Heart right ventricle (tissue), 16 donors: ENCODE measurements around the gene PLVAP. TPM values are rescaled to one million over a fixed set of nuclear protein-coding genes. Genes with fewer than 3 reads are reported as not detected.
A peak's percentile ranks its signal among the peaks of the same experiment; 100 is the strongest.

Source experiments
- ATAC-seq, 8 donors: fragments of 200-7000 bp; cut with Tn5 transposase; one replicate each; pipeline ENCODE4 v1.9.1; 2020; ENCODE audit warnings: mild to moderate bottlenecking in 8 of 8, moderate library complexity in 8 of 8, moderate number of reproducible peaks in 1 of 8
- DNase-seq, 2 donors: peaks; one replicate each; pipeline ENCODE4 v3.0.0-alpha.2; 2020
- H3K27ac ChIP-seq, 10 donors: fragments of 200-600 bp; sonication (generic) in 2 of 10; one replicate each; pipeline versions ENCODE4 v1.5.0 to v1.8.0; 2020 to 2022; ENCODE audit warnings: mild to moderate bottlenecking in 3 of 10
- H3K27me3 ChIP-seq, 7 donors: fragments of 200-600 bp; one replicate each; pipeline ENCODE4 v1.8.0; 2021 to 2022; ENCODE audit warnings: mild to moderate bottlenecking in 2 of 7
- H3K36me3 ChIP-seq, 9 donors: fragments of 200-600 bp; sonication (generic) in 1 of 9; one replicate each; pipeline versions ENCODE4 v1.5.0 to v1.8.0; 2020 to 2022; ENCODE audit warnings: mild to moderate bottlenecking in 2 of 9
- H3K4me1 ChIP-seq, 9 donors: fragments of 200-600 bp; sonication (generic) in 1 of 9; one replicate each; pipeline versions ENCODE4 v1.5.0 to v1.8.0; 2020 to 2022; ENCODE audit warnings: mild to moderate bottlenecking in 4 of 9
- H3K4me3 ChIP-seq, 10 donors: fragments of 200-600 bp; sonication (generic) in 2 of 10; one replicate each; pipeline versions ENCODE4 v1.5.0 to v1.8.0; 2020 to 2022; ENCODE audit warnings: mild to moderate bottlenecking in 7 of 10, moderate library complexity in 2 of 10
- H3K9me3 ChIP-seq, 11 donors: fragments of 200-600 bp in 10 of 11; sonication (generic) in 2 of 11; one replicate each; pipeline versions ENCODE4 v1.5.0 to v1.8.0; 2013 to 2022; ENCODE audit warnings: mild to moderate bottlenecking in 2 of 11, control low read depth in 1 of 11, moderate library complexity in 1 of 11
- CTCF ChIP-seq, 9 donors: fragments of 200-600 bp; sonication (generic) in 2 of 9; IDR thresholded peaks; one replicate each; pipeline versions ENCODE4 v1.5.0 to v1.8.0; 2021 to 2022; ENCODE audit warnings: antibody characterized with exemption in 9 of 9, mild to moderate bottlenecking in 5 of 9, moderate library complexity in 1 of 9
- WGBS, 2 donors: extraction: QIAGEN DNeasy Blood & Tissue Kit; methylation state at CpG; one replicate each; pipeline ENCODE4 v1.1.7; 2013; ENCODE audit warnings: inconsistent platforms in 1 of 2; 5-methylcytosine and 5-hydroxymethylcytosine counted together
- intact Hi-C, 10 donors: fragments of 100-400 bp; cut with DNase I; formaldehyde crosslinking; loops; one replicate each; pipeline versions ENCODE4 v1.11.1 to v1.14.2; 2022
- polyA plus RNA-seq, 2 donors: library from polyadenylated mRNA; stranded (reverse); fragments of 200-250 nt; gene quantifications; one replicate each; pipeline ENCODE4 v1.2.3, GENCODE V29; 2013
- total RNA-seq, 10 donors: library from RNA; stranded (reverse); fragmentation: NEBNext Ultra II Directional in 3 of 10; extraction: Animal tissue kit (Norgen Biotek cat#: 25700) in 3 of 10; gene quantifications; one replicate each; pipeline versions ENCODE4 v1.2.1 to v1.2.4, GENCODE V29; 2021 to 2023
- donor health status: Arrhythmogenic right ventricular cardiomyopathy.
- donor health status: ischemic (EF 13 %, LVEDD 7.1; RV severe dilation, severe dysfunction).
- donor health status: healthy with polysubstance abuse.
- donor health status: DM: no; HTN: yes; CAD: no.
- donor health status: DM: no; HTN: no; CAD: no.
- donor health status: ischemic (EF 25% LVEDD 6.9; RV normal size, moderate dysfunction).
- donor health status: ischemic (EF 25% LVEDD 5.7; RV mildly dilated, moderate dysfunction).
- donor health status: healthy.
- donor health status: DM: yes; HTN: yes; CAD: no.
- donor health status: Ischemic cardiomyopathy.
- donor health status: ischemic (EF 35%, LVEDD 5.7; RV mildly dilated, moderate dysfunction).
- donor health status: nonischemic (EF 11% LVEDD 7.7; RV severe dilation, severe dysfunction).
- donor health status: DM: yes; HTN: yes; CAD: no.
- donor health status: PGD.
- donor health status: ischemic (EF 29% LVEDD 5.4; RV normal size, mild dysfunction).
- donor health status: nonischemic (EF 23%, LVEDD 6.1; RV moderate dilation, normal function).

The PLVAP gene
- total and polyA plus RNA-seq, 12 donors, result 7.5 to 74.9 (median 24.5) TPM

GRCh38 chr19:17309198-17309964 is 67.8 kb downstream of the PLVAP start, which contains the start of gene DDA1:
Gene DDA1, plus strand, starts transcription at chr19:17309563. Its CDS starts 92 bp downstream, at chr19:17309655.
- WGBS, 2 donors, result 0% methylated on average over 46 of the region's 46 CpGs
- intact Hi-C loops, result loop anchor here in 1 of 10 donors (5.0 kb wide), 1 partner anchor 158 kb away; no protein-coding TSS in a partner anchor
- Histone ChIP-seq H3K9me3 (no peaks in the 10 kb centered on the region), H3K4me3 (peak within 1 kb of the TSS; percentile 82 to 97 (median 89)), H3K4me1 (peaks cover 8 to 65% (median 51%) of the 10 kb centered on the region in 9 donors), H3K27me3 (no peaks in the 10 kb centered on the region), H3K27ac (peak within 1 kb of the TSS in 9 of 10 donors; percentile 71 to 89 (median 80)), H3K36me3 (peaks cover 0 to 20% (median 5%) of the 10 kb centered on the region in 9 donors)
- no peak for TF ChIP-seq CTCF (IDR thresholded peaks at IDR 0.05)
- peak; percentile 85 to 93 (median 92) for ATAC-seq
- peak; percentile 97 to 100 for DNase-seq

GRCh38 chr19:17307876-17308377 is 69.2 kb downstream of the PLVAP start:
- H3K4me1 ChIP-seq, result peaks cover 12 to 76% (median 59%) of the 10 kb centered on the region in 9 donors
- peaks cover 0 to 11% (median 0%) of the 10 kb centered on the region in 9 donors for H3K36me3 ChIP-seq
- WGBS, 2 donors, result 85 to 90% methylated on average over 8 of the region's 8 CpGs
- DNase-seq (no peak), ATAC-seq (no peak)
- no peak for TF ChIP-seq CTCF (IDR thresholded peaks at IDR 0.05)
- no peak overlapping the region for H3K4me3 ChIP-seq
- H3K27ac ChIP-seq, result no peak overlapping the region
- no peaks in the 10 kb centered on the region for H3K9me3 ChIP-seq
- intact Hi-C loops, result loop anchor here in 1 of 10 donors (5.0 kb wide), 1 partner anchor 159 kb away; no protein-coding TSS in a partner anchor
- H3K27me3 ChIP-seq, result no peaks in the 10 kb centered on the region

GRCh38 chr19:17306285-17306714 is 70.8 kb downstream of the PLVAP start:
- Histone ChIP-seq H3K4me1 (peaks cover 12 to 71% (median 67%) of the 10 kb centered on the region in 9 donors), H3K36me3 (peaks cover 0 to 2% (median 0%) of the 10 kb centered on the region in 9 donors), H3K9me3 (no peaks in the 10 kb centered on the region), H3K4me3 (peak overlapping the region; percentile 63 to 88 (median 75)), H3K27me3 (no peaks in the 10 kb centered on the region), H3K27ac (peak overlapping the region; percentile 83 to 98 (median 93))
- no peak for ATAC-seq
- no peak for TF ChIP-seq CTCF (IDR thresholded peaks at IDR 0.05)
- intact Hi-C loops, result loop anchor here in 1 of 10 donors (5.0 kb wide), 1 partner anchor 161 kb away; no protein-coding TSS in a partner anchor
- no peak for DNase-seq
- 7 to 10% methylated on average over 28 of the region's 28 CpGs for WGBS, 2 donors

- Histone ChIP-seq H3K4me1 (peaks cover 12 to 65% (median 61%) of the 10 kb centered on the region in 9 donors), H3K4me3 (peak within 1 kb of the TSS; percentile 63 to 88 (median 75)), H3K9me3 (no peaks in the 10 kb centered on the region), H3K27me3 (no peaks in the 10 kb centered on the region), H3K27ac (peak within 1 kb of the TSS; percentile 83 to 98 (median 93)), H3K36me3 (peaks cover 0 to 5% (median 0%) of the 10 kb centered on the region in 9 donors)
- TF ChIP-seq CTCF (IDR thresholded peaks at IDR 0.05), result peak; percentile 48 to 87 (median 70)
- DNase-seq, result peak; percentile 93
- peak; percentile 50 to 83 (median 70) for ATAC-seq
- WGBS, 2 donors, result 0% methylated on average over 55 of the region's 55 CpGs
- intact Hi-C loops, result loop anchor here in 2 of 10 donors (2.0 to 5.0 kb wide), 2 partner anchors 31 to 162 kb away; partner anchors contain the start of gene GTPBP3 (in 1 of the 2)
These were observed 71.4 kb downstream of the PLVAP start, which contains the start of gene MRPL34 for GRCh38 chr19:17305517-17306284. Gene MRPL34, plus strand, starts transcription at chr19:17305872. Its CDS starts 21 bp downstream, at chr19:17305893.
